ENCODE measurements around the gene ZNF205.

GRCh38 chr16:3115003-3115402 lies 2.6 kb downstream of the ZNF205 start:
- no peak for TF ChIP-seq POLR2A (IDR thresholded peaks at IDR 0.05; ENCODE audit: borderline replicate concordance, extremely low read depth, insufficient read depth, insufficient read length)
- TF ChIP-seq, protein P1, sequence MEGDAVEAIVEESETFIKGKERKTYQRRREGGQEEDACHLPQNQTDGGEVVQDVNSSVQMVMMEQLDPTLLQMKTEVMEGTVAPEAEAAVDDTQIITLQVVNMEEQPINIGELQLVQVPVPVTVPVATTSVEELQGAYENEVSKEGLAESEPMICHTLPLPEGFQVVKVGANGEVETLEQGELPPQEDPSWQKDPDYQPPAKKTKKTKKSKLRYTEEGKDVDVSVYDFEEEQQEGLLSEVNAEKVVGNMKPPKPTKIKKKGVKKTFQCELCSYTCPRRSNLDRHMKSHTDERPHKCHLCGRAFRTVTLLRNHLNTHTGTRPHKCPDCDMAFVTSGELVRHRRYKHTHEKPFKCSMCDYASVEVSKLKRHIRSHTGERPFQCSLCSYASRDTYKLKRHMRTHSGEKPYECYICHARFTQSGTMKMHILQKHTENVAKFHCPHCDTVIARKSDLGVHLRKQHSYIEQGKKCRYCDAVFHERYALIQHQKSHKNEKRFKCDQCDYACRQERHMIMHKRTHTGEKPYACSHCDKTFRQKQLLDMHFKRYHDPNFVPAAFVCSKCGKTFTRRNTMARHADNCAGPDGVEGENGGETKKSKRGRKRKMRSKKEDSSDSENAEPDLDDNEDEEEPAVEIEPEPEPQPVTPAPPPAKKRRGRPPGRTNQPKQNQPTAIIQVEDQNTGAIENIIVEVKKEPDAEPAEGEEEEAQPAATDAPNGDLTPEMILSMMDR (IDR thresholded peaks at IDR 0.05 in 2 of 3, conservative IDR thresholded peaks at IDR 0.05 in 1 of 3; ENCODE audit: borderline replicate concordance in 1 of 3, insufficient read depth in 1 of 3, low read depth in 2 of 3, low read length in 2 of 3) = no peak
- no peak for TF ChIP-seq RAD21 (IDR thresholded peaks at IDR 0.05; ENCODE audit: low read depth)
- TF ChIP-seq CEBPB (IDR thresholded peaks at IDR 0.05; ENCODE audit: low read depth) = no peak
- no peak for TF ChIP-seq EGR1 (IDR thresholded peaks at IDR 0.05; ENCODE audit: low read depth)
- no peak for TF ChIP-seq FOSL1 (IDR thresholded peaks at IDR 0.05; ENCODE audit: low read depth)
- TF ChIP-seq EZH2phosphoT487 (IDR thresholded peaks at IDR 0.05; ENCODE audit: borderline replicate concordance) = no peak
- TF ChIP-seq ZFX (IDR thresholded peaks at IDR 0.05) = no peak
- no peak for TF ChIP-seq SRF (IDR thresholded peaks at IDR 0.05; ENCODE audit: low read depth)
- no peak for TF ChIP-seq TCF7L2 (IDR thresholded peaks at IDR 0.05; ENCODE audit: borderline replicate concordance, extremely low read depth, insufficient read depth, insufficient read length)
- no peak for TF ChIP-seq JUND (IDR thresholded peaks at IDR 0.05)
- TF ChIP-seq ATF3 (IDR thresholded peaks at IDR 0.05) = no peak
- no peak for TF ChIP-seq ZNF274 (IDR thresholded peaks at IDR 0.05; ENCODE audit: low read depth, low read length)
- no peak for TF ChIP-seq SP1 (IDR thresholded peaks at IDR 0.05; ENCODE audit: low read depth)
